GM10847 (cell line): Measurements from ENCODE around the gene ATP2C2.

Experiments used
- POLR2A ChIP-seq: IDR thresholded peaks from 2 replicates; pipeline ENCODE4 v1.6.1; 2011; ENCODE audit not compliant: insufficient read length; ENCODE audit errors: extremely low read depth

ATP2C2 gene

GRCh38 chr16:84489131-84489530, 120.8 kb downstream of the ATP2C2 start:
- no peak for TF ChIP-seq POLR2A

- no peak for TF ChIP-seq POLR2A
Observed at GRCh38 chr16:84495506-84495905, 127.2 kb downstream of the ATP2C2 start.

GRCh38 chr16:84496991-84497390, 128.7 kb downstream of the ATP2C2 start:
- TF ChIP-seq POLR2A, result no peak

- no peak for TF ChIP-seq POLR2A
Observed at GRCh38 chr16:84497418-84498222, 129.3 kb downstream of the ATP2C2 start.

- no peak for TF ChIP-seq POLR2A
Observed at GRCh38 chr16:84498223-84498610, 129.9 kb downstream of the ATP2C2 start.

GRCh38 chr16:84498859-84499620, 130.7 kb downstream of the ATP2C2 start:
- no peak for TF ChIP-seq POLR2A

GRCh38 chr16:84499638-84500037, 131.3 kb downstream of the ATP2C2 start:
- TF ChIP-seq POLR2A, result no peak

- TF ChIP-seq POLR2A, result no peak
Observed at GRCh38 chr16:84500531-84500930, 132.2 kb downstream of the ATP2C2 start.

GRCh38 chr16:84501077-84501735, 132.9 kb downstream of the ATP2C2 start:
- no peak for TF ChIP-seq POLR2A

- TF ChIP-seq POLR2A, result no peak
Observed at GRCh38 chr16:84502075-84502474, 133.7 kb downstream of the ATP2C2 start.

- TF ChIP-seq POLR2A, result no peak
Observed at GRCh38 chr16:84502581-84502980, 134.2 kb downstream of the ATP2C2 start.

- no peak for TF ChIP-seq POLR2A
Observed at GRCh38 chr16:84503751-84504395, 135.5 kb downstream of the ATP2C2 start.

- peak; percentile 26 for TF ChIP-seq POLR2A
Observed at GRCh38 chr16:84504420-84505248, 136.3 kb downstream of the ATP2C2 start, which contains the start of gene MEAK7. TSS of gene MEAK7 (minus strand) at chr16:84504659. CDS start at chr16:84498086, 6,573 bp downstream.
